Right lobe of liver (tissue), 4 donors: Measurements from ENCODE around the gene PTPRN.

Source experiments
- CTCF ChIP-seq, 4 donors: fragments of 200-600 bp in 3 of 4; fragments of 450-650 bp in 1 of 4; IDR thresholded peaks; one replicate each; pipeline versions ENCODE4 v1.5.1 to v1.8.0; 2016 to 2022; ENCODE audit warnings: antibody characterized with exemption in 4 of 4, mild to moderate bottlenecking in 2 of 4
- POLR2A ChIP-seq: fragments of 450-650 bp; IDR thresholded peaks from one replicate; pipeline ENCODE4 v1.6.1; 2017; ENCODE audit warnings: antibody characterized with exemption, mild to moderate bottlenecking
- donor health status: DM: no; HTN: no; CAD: no.
- donor health status: DM: no; HTN: no; CAD: no.
- donor health status: DM: no; HTN: yes; CAD: no.

GRCh38 chr2:219266886-219267285 lies 42.3 kb downstream of the PTPRN start:
- no peak for TF ChIP-seq CTCF (IDR thresholded peaks at IDR 0.05)
- TF ChIP-seq POLR2A: no peak
